H9 (cell line): ENCODE data around the gene PKIB. TPM values are rescaled to one million over a fixed set of nuclear protein-coding genes. Genes with fewer than 3 reads are reported as not detected.

Experiments
- DNase-seq: peaks from one replicate; pipeline ENCODE4 v3.0.0-alpha.2; 2017
- H2AFZ ChIP-seq: one replicate; pipeline ENCODE4 v1.6.1; 2013; ENCODE audit warnings: mild to moderate bottlenecking, low read length, control low read depth, moderate library complexity
- H2AK5ac ChIP-seq: 2 replicates; pipeline ENCODE4 v1.6.1; 2013; ENCODE audit warnings: low read length, control low read depth, mixed read lengths; ENCODE audit not compliant: insufficient read length
- H2BK120ac ChIP-seq: one replicate; pipeline ENCODE4 v1.6.1; 2013; ENCODE audit warnings: low read depth, mild to moderate bottlenecking, low read length, control low read depth, inconsistent platforms; ENCODE audit not compliant: poor library complexity, severe bottlenecking
- H2BK12ac ChIP-seq: 2 replicates; pipeline ENCODE4 v1.6.1; 2013; ENCODE audit warnings: low read length, control low read depth, mixed read lengths, low read depth; ENCODE audit not compliant: insufficient read length
- H2BK15ac ChIP-seq: 2 replicates; pipeline ENCODE4 v1.6.1; 2013; ENCODE audit warnings: low read depth, low read length, control low read depth
- H2BK20ac ChIP-seq: one replicate; pipeline ENCODE4 v1.6.1; 2013; ENCODE audit warnings: low read depth, mild to moderate bottlenecking, low read length, control low read depth, inconsistent platforms; ENCODE audit not compliant: poor library complexity, severe bottlenecking
- H2BK5ac ChIP-seq: 2 replicates; pipeline ENCODE4 v1.6.1; 2013; ENCODE audit warnings: low read length, control low read depth, mixed read lengths; ENCODE audit not compliant: insufficient read length
- H3K14ac ChIP-seq: 2 replicates; pipeline ENCODE4 v1.6.1; 2013; ENCODE audit warnings: low read length, control low read depth; ENCODE audit not compliant: insufficient read depth
- H3K18ac ChIP-seq: 2 replicates; pipeline ENCODE4 v1.6.1; 2013; ENCODE audit warnings: low read depth, mild to moderate bottlenecking, mixed read lengths, low read length, control low read depth; ENCODE audit not compliant: insufficient read length
- H3K23ac ChIP-seq: 2 replicates; pipeline ENCODE4 v1.6.1; 2013; ENCODE audit warnings: low read length, control low read depth, mixed read lengths, low read depth; ENCODE audit not compliant: insufficient read length
- H3K23me2 ChIP-seq: 2 replicates; pipeline ENCODE4 v1.6.1; 2013; ENCODE audit warnings: low read depth, mild to moderate bottlenecking, mixed read lengths, low read length, control low read depth; ENCODE audit not compliant: insufficient read length, poor library complexity, severe bottlenecking
- H3K27ac ChIP-seq: 2 replicates; pipeline ENCODE4 v1.5.1; 2013; ENCODE audit warnings: low read length, control low read depth, mixed read lengths, low read depth; ENCODE audit not compliant: insufficient read length
- H3K27me3 ChIP-seq: 2 replicates; pipeline ENCODE4 v1.6.1; 2013; ENCODE audit warnings: low read length, control low read depth, inconsistent platforms; ENCODE audit not compliant: insufficient read depth
- H3K4ac ChIP-seq: 2 replicates; pipeline ENCODE4 v1.6.1; 2013; ENCODE audit warnings: low read depth, mild to moderate bottlenecking, control low read depth, inconsistent platforms, low read length, moderate library complexity
- H3K4me1 ChIP-seq: 2 replicates; pipeline ENCODE4 v1.6.1; 2013; ENCODE audit warnings: low read length, control low read depth, inconsistent platforms; ENCODE audit not compliant: insufficient read depth
- H3K4me2 ChIP-seq: 2 replicates; pipeline ENCODE4 v1.6.1; 2013; ENCODE audit warnings: low read length, control low read depth, mixed read lengths; ENCODE audit not compliant: insufficient read length, insufficient read depth
- H3K56ac ChIP-seq: 2 replicates; pipeline ENCODE4 v1.6.1; 2013; ENCODE audit warnings: low read depth, mild to moderate bottlenecking, mixed read lengths, low read length, control low read depth; ENCODE audit not compliant: insufficient read length
- H3K79me1 ChIP-seq: 2 replicates; pipeline ENCODE4 v1.6.1; 2013; ENCODE audit warnings: low read depth, mild to moderate bottlenecking, moderate library complexity, low read length, control low read depth, inconsistent platforms; ENCODE audit not compliant: insufficient read depth, poor library complexity, severe bottlenecking
- H3K79me2 ChIP-seq: 2 replicates; pipeline ENCODE4 v1.6.1; 2013; ENCODE audit warnings: low read length, control low read depth, inconsistent platforms; ENCODE audit not compliant: insufficient read depth
- H3K9ac ChIP-seq: 2 replicates; pipeline ENCODE4 v1.6.1; 2013; ENCODE audit warnings: low read length, control low read depth, mixed read lengths; ENCODE audit not compliant: insufficient read length; ENCODE audit errors: extremely low read depth
- H3K9me3 ChIP-seq: one replicate; pipeline ENCODE4 v1.6.1; 2013; ENCODE audit warnings: low read depth, low read length, inconsistent platforms; ENCODE audit not compliant: control insufficient read depth
- H3T11ph ChIP-seq: one replicate; pipeline ENCODE4 v1.6.1; 2013; ENCODE audit warnings: mild to moderate bottlenecking, low read length, control low read depth, inconsistent platforms
- H4K20me1 ChIP-seq: one replicate; pipeline ENCODE4 v1.6.1; 2013; ENCODE audit not compliant: control insufficient read depth, insufficient read length, insufficient read depth
- H4K5ac ChIP-seq: 2 replicates; pipeline ENCODE4 v1.6.1; 2013; ENCODE audit warnings: low read depth, mild to moderate bottlenecking, mixed read lengths, low read length, control low read depth; ENCODE audit not compliant: insufficient read length
- H4K8ac ChIP-seq: replicated peaks from 2 replicates; pipeline ENCODE4 v1.6.1; 2013; ENCODE audit warnings: low read length, control low read depth, mixed read lengths, low read depth; ENCODE audit not compliant: insufficient read length
- H4K91ac ChIP-seq: 2 replicates; pipeline ENCODE4 v1.6.1; 2013; ENCODE audit warnings: low read depth, mild to moderate bottlenecking, moderate library complexity, mixed read lengths, low read length, control low read depth; ENCODE audit not compliant: insufficient read length
- H3K27ac Mint-ChIP-seq, 3 experiments: 2 replicates in 2 of 3; 3 replicates in 1 of 3; pipeline ENCODE4 v1.8.0; 2020 to 2021; ENCODE audit warnings: mixed read lengths in 3 of 3, mild to moderate bottlenecking in 1 of 3, moderate library complexity in 1 of 3
- H3K27me3 Mint-ChIP-seq: 2 replicates; pipeline ENCODE4 v1.8.0; 2021; ENCODE audit warnings: low read depth, mild to moderate bottlenecking, moderate library complexity, mixed read lengths
- H3K36me3 Mint-ChIP-seq, 3 experiments: 2 replicates in 2 of 3; 3 replicates in 1 of 3; pipeline ENCODE4 v1.8.0; 2020 to 2021; ENCODE audit warnings: low read depth in 3 of 3, mixed read lengths in 3 of 3; ENCODE audit not compliant: insufficient read depth in 1 of 3
- H3K4me1 Mint-ChIP-seq, 2 experiments: 2 replicates each; pipeline ENCODE4 v1.8.0; 2020; ENCODE audit warnings: mixed read lengths in 2 of 2
- H3K4me3 Mint-ChIP-seq, 2 experiments: 2 replicates in 1 of 2; 3 replicates in 1 of 2; pipeline ENCODE4 v1.8.0; 2020 to 2021; ENCODE audit warnings: mild to moderate bottlenecking in 2 of 2, mixed read lengths in 2 of 2, moderate library complexity in 1 of 2
- H3K9me3 Mint-ChIP-seq, 2 experiments: 2 replicates in 1 of 2; 3 replicates in 1 of 2; pipeline ENCODE4 v1.8.0; 2020; ENCODE audit warnings: mild to moderate bottlenecking in 2 of 2, mixed read lengths in 2 of 2, moderate library complexity in 1 of 2
- CTCF ChIP-seq: fragments of 200-600 bp; sonication (generic); conservative IDR thresholded peaks from 3 replicates; pipeline ENCODE4 v1.8.0; 2021; ENCODE audit warnings: antibody characterized with exemption, mild to moderate bottlenecking
- WGBS: extraction: QIAGEN DNeasy Blood & Tissue Kit; methylation state at CpG from one replicate; pipeline ENCODE4 v1.1.7; 2013; ENCODE audit warnings: missing lambda C conversion rate, low lambda C conversion rate, mixed read lengths; ENCODE audit not compliant: insufficient read length; ENCODE audit errors: extremely low coverage; 5-methylcytosine and 5-hydroxymethylcytosine counted together
- total RNA-seq: library from RNA; stranded (reverse); gene quantifications from 2 replicates; pipeline ENCODE4 v1.2.1, GENCODE V29; 2021

PKIB gene
- total RNA-seq, 1 experiment from 2014 or later, result 46.5 TPM

- Histone ChIP-seq H3K27me3 (no peaks in the 10 kb centered on the region), H4K91ac (no peak overlapping the region), H2BK120ac (no peak overlapping the region), H3K18ac (no peak overlapping the region), H3K27ac (no peak overlapping the region), H3K23me2 (no peaks in the 10 kb centered on the region), H2BK12ac (no peak overlapping the region), H3K79me1 (no peaks in the 10 kb centered on the region), H2BK20ac (no peak overlapping the region), H3K4ac (no peak overlapping the region), H2AK5ac (no peak overlapping the region), H3K14ac (no peak overlapping the region), H3K9me3 (no peaks in the 10 kb centered on the region), H2BK5ac (no peak overlapping the region), H3K23ac (no peak overlapping the region), H3T11ph (no peak overlapping the region), H3K9ac (no peak overlapping the region), H3K4me1 (no peaks in the 10 kb centered on the region; the same call in 1 of the 2 replicates), H3K56ac (no peak overlapping the region), H3K79me2 (0 out of 2 replicates have a peak, but pooled peaks cover 2% of the 10 kb centered on the region), H2AFZ (no peak overlapping the region), H2BK15ac (no peak overlapping the region), H4K20me1 (no peaks in the 10 kb centered on the region), H3K4me2 (no peak overlapping the region), H4K5ac (no peak overlapping the region), H4K8ac (no peak overlapping the region)
- H3K9me3 Mint-ChIP-seq, result peaks cover 3% of the 10 kb centered on the region in 2 experiments; a peak in 2 of 5 replicates
- H3K4me1 Mint-ChIP-seq, result peaks cover 6 to 42% of the 10 kb centered on the region in 2 experiments
- WGBS, result no CpG with 5 or more reads among the region's 1 CpG
- H3K36me3 Mint-ChIP-seq, result peaks cover under 1 to 4% (median 4%) of the 10 kb centered on the region in 3 experiments; a peak in 6 of 7 replicates
- no peak overlapping the region for H3K4me3 Mint-ChIP-seq
- H3K27ac Mint-ChIP-seq, result 0 out of 7 replicates have a peak overlapping the region, but pooled peaks of 1 of the 3 experiments have one; percentile 3
- no peaks in the 10 kb centered on the region for H3K27me3 Mint-ChIP-seq
- DNase-seq, result no peak
- TF ChIP-seq CTCF, result no peak
Observed at GRCh38 chr6:122694075-122694474, 83.9 kb downstream of the PKIB start.
